Left lung (tissue), 14 donors: ENCODE data around the gene CYB5RL. TPM values are rescaled to one million over a fixed set of nuclear protein-coding genes. Genes with fewer than 3 reads are reported as not detected.

Experiments
- ATAC-seq: fragments of 200-7000 bp; cut with Tn5 transposase; one replicate; pipeline ENCODE4 v1.9.1; 2020; ENCODE audit warnings: moderate library complexity
- DNase-seq, 4 donors: peaks; one replicate each; pipeline ENCODE4 v3.0.0-alpha.2; 2013 to 2020
- H3K27ac ChIP-seq, 2 donors: fragments of 200-600 bp; sonication (generic) in 1 of 2; one replicate each; pipeline versions ENCODE4 v1.5.0 to v1.8.0; 2020 to 2021
- H3K27me3 ChIP-seq, 2 donors: fragments of 200-600 bp; sonication (generic) in 1 of 2; one replicate each; pipeline versions ENCODE4 v1.5.0 to v1.8.0; 2020 to 2021
- H3K36me3 ChIP-seq, 2 donors: fragments of 200-600 bp; sonication (generic) in 1 of 2; one replicate each; pipeline versions ENCODE4 v1.5.0 to v1.8.0; 2020 to 2021
- H3K4me1 ChIP-seq, 2 donors: fragments of 200-600 bp; one replicate each; pipeline ENCODE4 v1.8.0; 2021
- H3K4me3 ChIP-seq, 2 donors: fragments of 200-600 bp; sonication (generic) in 1 of 2; one replicate each; pipeline versions ENCODE4 v1.5.0 to v1.8.0; 2020 to 2021; ENCODE audit warnings: mild to moderate bottlenecking in 1 of 2
- H3K9me3 ChIP-seq, 2 donors: fragments of 200-600 bp; sonication (generic) in 1 of 2; one replicate each; pipeline versions ENCODE4 v1.5.0 to v1.8.0; 2020 to 2021
- intact Hi-C, 2 donors: fragments of 100-400 bp; cut with DNase I; formaldehyde crosslinking; loops; one replicate each; pipeline versions ENCODE4 v1.11.2 to v1.14.2; 2022
- long read RNA-seq, 12 donors: library from polyadenylated mRNA in 2 of 12; unstranded in 2 of 12; transcript quantifications; one replicate each; pipeline ENCODE4 v2.0.0 and lab custom pipeline, GENCODE V29; 2019 to 2026
- polyA plus RNA-seq, 6 donors: library from polyadenylated mRNA; unstranded; fragments of 120-200 nt; gene quantifications; one replicate each; pipeline ENCODE4 v1.2.1, GENCODE V29; 2013; ENCODE audit not compliant: insufficient read length in 6 of 6
- total RNA-seq, 2 donors: library from RNA; stranded (reverse); fragmentation: NEBNext Ultra II Directional; extraction: Animal tissue kit (Norgen Biotek cat#: 25700); gene quantifications; one replicate each; pipeline ENCODE4 v1.2.1, GENCODE V29; 2021
- TF ChIP-seq, protein P1 (sequence below), 2 donors: fragments of 200-600 bp; sonication (generic) in 1 of 2; IDR thresholded peaks; one replicate each; pipeline versions ENCODE4 v1.5.0 to v1.8.0; 2021; ENCODE audit warnings: antibody characterized with exemption in 2 of 2
- donor health status: DM: no; HTN: yes; CAD: no.
- donor health status: DM: no; HTN: no; CAD: no.

Gene CYB5RL, protein sequence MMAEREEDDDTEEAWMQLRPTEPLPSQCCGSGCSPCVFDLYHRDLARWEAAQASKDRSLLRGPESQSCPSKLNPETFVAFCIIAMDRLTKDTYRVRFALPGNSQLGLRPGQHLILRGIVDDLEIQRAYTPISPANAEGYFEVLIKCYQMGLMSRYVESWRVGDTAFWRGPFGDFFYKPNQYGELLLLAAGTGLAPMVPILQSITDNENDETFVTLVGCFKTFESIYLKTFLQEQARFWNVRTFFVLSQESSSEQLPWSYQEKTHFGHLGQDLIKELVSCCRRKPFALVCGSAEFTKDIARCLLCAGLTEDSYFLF
- total RNA-seq (1 to 10 TPM; 7.4 to 7.5 TPM), polyA plus RNA-seq (10 to 100 TPM in 5 of 6 donors, 1 to 10 TPM in 1; 9.6 to 11.7 (median 10.7) TPM)
- long read RNA-seq, donor 1: 0 reads
- long read RNA-seq, donor 2: 0 reads
- long read RNA-seq, donor 3: 0 reads
- long read RNA-seq, donor 4, partial matches to known transcripts: 2 of 2 reads
- long read RNA-seq, donor 4, other reads (novel, unspliced or antisense): 0 of 2 reads
- long read RNA-seq, donor 5: 0 reads
- long read RNA-seq, donor 6: 0 reads
- long read RNA-seq, donor 7: 0 reads
- long read RNA-seq, donor 8: 0 reads
- long read RNA-seq, donor 9: 0 reads
- long read RNA-seq, donor 10: 0 reads
- long read RNA-seq, donor 11: 0 reads
- long read RNA-seq, donor 12: 0 reads

DNA sequence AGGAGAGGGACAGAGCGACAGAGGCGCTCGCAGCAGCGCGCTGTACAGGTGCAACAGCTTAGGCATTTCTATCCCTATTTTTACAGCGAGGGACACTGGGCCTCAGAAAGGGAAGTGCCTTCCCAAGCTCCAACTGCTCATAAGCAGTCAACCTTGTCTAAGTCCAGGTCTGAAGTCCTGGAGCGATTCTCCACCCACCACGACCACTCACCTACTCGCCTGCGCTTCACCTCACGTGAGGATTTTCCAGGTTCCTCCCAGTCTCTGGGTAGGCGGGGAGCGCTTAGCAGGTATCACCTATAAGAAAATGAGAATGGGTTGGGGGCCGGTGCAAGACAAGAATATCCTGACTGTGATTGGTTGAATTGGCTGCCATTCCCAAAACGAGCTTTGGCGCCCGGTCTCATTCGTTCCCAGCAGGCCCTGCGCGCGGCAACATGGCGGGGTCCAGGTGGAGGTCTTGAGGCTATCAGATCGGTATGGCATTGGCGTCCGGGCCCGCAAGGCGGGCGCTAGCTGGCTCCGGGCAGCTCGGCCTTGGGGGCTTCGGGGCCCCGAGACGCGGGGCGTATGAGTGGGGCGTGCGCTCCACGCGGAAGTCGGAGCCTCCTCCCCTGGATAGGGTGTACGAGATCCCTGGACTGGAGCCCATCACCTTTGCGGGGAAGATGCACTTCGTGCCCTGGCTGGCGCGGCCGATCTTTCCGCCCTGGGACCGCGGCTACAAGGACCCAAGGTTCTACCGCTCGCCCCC, at the start of gene CYB5RL, which contains the start of gene MRPL37:
Gene CYB5RL (minus strand): TSS at position 266 of the 754 bp plus-strand sequence. CDS start 4,414 bp downstream, outside the sequence.
Gene MRPL37 (plus strand): TSS at position 403 of the 754 bp plus-strand sequence. CDS start 77 bp downstream, at position 480.
- Histone ChIP-seq H3K27ac (peak within 1 kb of the TSS; percentile 52 to 69), H3K27me3 (no peaks in the 10 kb centered on the region), H3K9me3 (no peaks in the 10 kb centered on the region), H3K4me3 (peak within 1 kb of the TSS; percentile 79 to 93), H3K36me3 (peaks cover 0 to 22% of the 10 kb centered on the region in 2 donors), H3K4me1 (peaks cover 15 to 30% of the 10 kb centered on the region in 2 donors)
- ATAC-seq (peak; percentile 99), DNase-seq (peak; percentile 91 to 96 (median 94))
- intact Hi-C loops: no loop called here
- TF ChIP-seq, protein P1, sequence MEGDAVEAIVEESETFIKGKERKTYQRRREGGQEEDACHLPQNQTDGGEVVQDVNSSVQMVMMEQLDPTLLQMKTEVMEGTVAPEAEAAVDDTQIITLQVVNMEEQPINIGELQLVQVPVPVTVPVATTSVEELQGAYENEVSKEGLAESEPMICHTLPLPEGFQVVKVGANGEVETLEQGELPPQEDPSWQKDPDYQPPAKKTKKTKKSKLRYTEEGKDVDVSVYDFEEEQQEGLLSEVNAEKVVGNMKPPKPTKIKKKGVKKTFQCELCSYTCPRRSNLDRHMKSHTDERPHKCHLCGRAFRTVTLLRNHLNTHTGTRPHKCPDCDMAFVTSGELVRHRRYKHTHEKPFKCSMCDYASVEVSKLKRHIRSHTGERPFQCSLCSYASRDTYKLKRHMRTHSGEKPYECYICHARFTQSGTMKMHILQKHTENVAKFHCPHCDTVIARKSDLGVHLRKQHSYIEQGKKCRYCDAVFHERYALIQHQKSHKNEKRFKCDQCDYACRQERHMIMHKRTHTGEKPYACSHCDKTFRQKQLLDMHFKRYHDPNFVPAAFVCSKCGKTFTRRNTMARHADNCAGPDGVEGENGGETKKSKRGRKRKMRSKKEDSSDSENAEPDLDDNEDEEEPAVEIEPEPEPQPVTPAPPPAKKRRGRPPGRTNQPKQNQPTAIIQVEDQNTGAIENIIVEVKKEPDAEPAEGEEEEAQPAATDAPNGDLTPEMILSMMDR (IDR thresholded peaks at IDR 0.05): no peak

DNA sequence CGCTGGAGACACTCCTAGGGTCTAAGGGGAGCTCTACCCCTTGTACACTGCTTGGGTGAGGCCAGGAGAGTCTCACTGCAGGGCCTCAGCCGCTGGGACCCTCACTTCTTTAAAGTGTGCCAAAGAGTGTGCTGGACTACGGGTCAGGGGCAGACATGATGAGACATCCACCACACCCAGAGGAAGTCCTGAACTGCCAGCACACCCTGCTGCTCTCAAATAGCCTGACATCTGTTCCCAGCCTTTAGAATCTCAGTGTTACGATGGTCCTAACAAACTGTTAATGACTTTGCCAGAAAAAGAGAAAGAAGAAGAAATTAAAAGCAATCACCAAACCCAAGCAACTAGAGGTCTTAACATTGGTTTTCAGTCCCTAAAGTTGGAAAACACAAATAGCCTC, 49.1 kb upstream of the CYB5RL start:
- TF ChIP-seq, protein P1 (IDR thresholded peaks at IDR 0.05): no peak
- Histone ChIP-seq H3K9me3 (no peaks in the 10 kb centered on the region), H3K4me3 (no peak overlapping the region), H3K36me3 (peaks cover 0 to 13% of the 10 kb centered on the region in 2 donors), H3K4me1 (no peaks in the 10 kb centered on the region), H3K27me3 (no peaks in the 10 kb centered on the region), H3K27ac (no peak overlapping the region)
- intact Hi-C loops: no loop called here
- ATAC-seq: no peak
- DNase-seq: peak in 1 of 4 donors; percentile 21

DNA sequence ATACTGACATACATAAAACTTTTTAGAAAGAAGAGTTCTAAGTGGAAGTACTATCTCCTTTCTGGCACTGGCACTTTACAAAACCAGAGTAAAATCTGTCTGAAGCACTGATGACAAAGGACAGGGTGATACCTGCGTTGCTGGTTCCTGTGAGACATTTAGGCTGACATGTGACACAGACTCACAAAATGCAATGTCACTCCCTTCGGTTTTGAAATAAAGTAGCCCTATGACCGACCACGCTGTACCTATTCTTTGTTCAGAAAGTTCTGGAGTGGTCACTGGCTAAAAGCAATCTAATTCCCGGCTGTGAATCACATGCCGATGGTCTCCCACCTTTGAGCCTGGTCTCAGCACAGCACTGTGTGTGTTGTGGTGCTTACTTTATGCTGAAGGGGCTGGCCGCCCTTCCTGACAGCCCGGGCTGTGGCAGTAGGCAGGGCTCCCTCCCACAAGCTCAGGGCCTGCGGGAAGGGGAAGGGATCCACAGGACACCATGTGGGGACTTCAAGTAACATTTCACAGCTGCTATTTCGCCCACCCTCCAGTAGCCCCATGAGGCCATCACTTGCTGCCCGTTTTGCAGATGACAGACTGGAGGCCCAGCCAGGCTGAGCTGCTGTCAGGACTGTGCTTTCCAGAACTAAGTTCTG, 48.2 kb upstream of the CYB5RL start:
- Histone ChIP-seq H3K27ac (no peak overlapping the region), H3K4me3 (no peak overlapping the region), H3K4me1 (no peaks in the 10 kb centered on the region), H3K36me3 (peaks cover 0 to 14% of the 10 kb centered on the region in 2 donors), H3K9me3 (no peaks in the 10 kb centered on the region), H3K27me3 (no peaks in the 10 kb centered on the region)
- ATAC-seq (no peak), DNase-seq (peak in 1 of 4 donors; percentile 20)
- TF ChIP-seq, protein P1 (IDR thresholded peaks at IDR 0.05): no peak
- intact Hi-C loops: no loop called here

DNA sequence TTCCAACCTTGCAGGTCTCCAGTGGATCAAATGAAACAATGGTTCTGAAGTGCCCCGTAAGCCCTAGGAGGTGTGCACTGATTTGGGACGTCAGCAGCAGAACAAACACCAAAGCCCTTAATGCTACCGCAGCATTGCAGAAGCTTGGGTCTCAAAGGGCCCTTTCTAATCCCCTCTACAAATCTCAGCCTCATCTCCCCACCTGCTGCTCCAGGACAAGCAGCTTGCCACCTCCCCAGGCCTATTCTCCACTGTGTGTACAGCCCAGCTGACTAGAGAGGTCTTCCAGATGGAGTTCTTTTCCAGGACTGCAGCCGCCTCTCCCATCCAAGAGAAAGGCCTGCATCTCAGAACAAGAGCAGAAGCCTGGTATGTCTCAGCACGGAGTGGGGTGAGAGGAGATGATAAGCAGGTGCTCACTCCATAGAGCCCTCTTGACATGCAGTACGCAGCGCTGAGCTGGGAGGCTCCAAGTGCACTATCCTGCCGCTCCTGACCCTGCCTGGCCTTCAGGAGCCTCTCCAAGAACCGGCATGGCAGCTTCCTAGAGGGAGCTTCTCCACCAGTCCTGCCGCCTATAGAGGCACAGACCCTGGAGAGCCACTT, 46.4 kb upstream of the CYB5RL start:
- intact Hi-C loops: no loop called here
- no peaks in the 10 kb centered on the region for H3K27me3 ChIP-seq
- no peaks in the 10 kb centered on the region for H3K9me3 ChIP-seq
- ATAC-seq: no peak
- H3K4me1 ChIP-seq: no peaks in the 10 kb centered on the region
- H3K27ac ChIP-seq: no peak overlapping the region
- TF ChIP-seq, protein P1 (IDR thresholded peaks at IDR 0.05): no peak
- no peak overlapping the region for H3K4me3 ChIP-seq
- H3K36me3 ChIP-seq: peaks cover 0 to 16% of the 10 kb centered on the region in 2 donors
- DNase-seq: peak in 1 of 4 donors; percentile 32
